ENCODE data around the gene AGAP1. TPM values are rescaled to one million over a fixed set of nuclear protein-coding genes. Genes with fewer than 3 reads are reported as not detected.

AGAP1 gene
- total and polyA plus RNA-seq, 7 donors, result 10.8 to 42.7 (median 18.6) TPM

- no peak overlapping the region for H3K4me3 ChIP-seq
- no peaks in the 10 kb centered on the region for H3K36me3 ChIP-seq
- intact Hi-C loops (cut with DNase I), result no loop called here
- H3K9me3 ChIP-seq, result no peaks in the 10 kb centered on the region
- H3K4me1 ChIP-seq, result peaks cover 0 to 5% (median 0%) of the 10 kb centered on the region in 4 donors
- no peak overlapping the region for H3K27ac ChIP-seq
- no peaks in the 10 kb centered on the region for H3K27me3 ChIP-seq
- TF ChIP-seq POLR2AphosphoS5 (IDR thresholded peaks at IDR 0.05) (no peak), EP300 (IDR thresholded peaks at IDR 0.05) (no peak), POLR2A (IDR thresholded peaks at IDR 0.05) (no peak), CTCF (IDR thresholded peaks at IDR 0.05) (no peak)
- WGBS, 2 donors, result 94 to 95% methylated on average over 3 of the region's 3 CpGs
- DNase-seq, result no peak
Measured at GRCh38 chr2:236080412-236080811, 586.6 kb downstream of the AGAP1 start.

GRCh38 chr2:236081171-236081570, 587.3 kb downstream of the AGAP1 start:
- H3K4me3 ChIP-seq, result no peak overlapping the region
- WGBS, 2 donors, result 89 to 93% methylated on average over 11 of the region's 11 CpGs
- no peak overlapping the region for H3K27ac ChIP-seq
- DNase-seq, result no peak
- TF ChIP-seq POLR2AphosphoS5 (IDR thresholded peaks at IDR 0.05), result no peak
- TF ChIP-seq POLR2A (IDR thresholded peaks at IDR 0.05), result no peak
- no peak for TF ChIP-seq CTCF (IDR thresholded peaks at IDR 0.05)
- no peak for TF ChIP-seq EP300 (IDR thresholded peaks at IDR 0.05)
- H3K36me3 ChIP-seq, result no peaks in the 10 kb centered on the region
- no peaks in the 10 kb centered on the region for H3K9me3 ChIP-seq
- intact Hi-C loops (cut with DNase I), result no loop called here
- peaks cover 0 to 5% (median 0%) of the 10 kb centered on the region in 4 donors for H3K4me1 ChIP-seq
- H3K27me3 ChIP-seq, result no peaks in the 10 kb centered on the region

GRCh38 chr2:236082061-236082460, 588.2 kb downstream of the AGAP1 start:
- DNase-seq, result no peak
- 81 to 91% methylated on average over 8 of the region's 8 CpGs for WGBS, 2 donors
- Histone ChIP-seq H3K4me1 (peaks cover 0 to 5% (median 0%) of the 10 kb centered on the region in 4 donors), H3K36me3 (no peaks in the 10 kb centered on the region), H3K27ac (no peak overlapping the region), H3K9me3 (no peaks in the 10 kb centered on the region), H3K4me3 (no peak overlapping the region), H3K27me3 (no peaks in the 10 kb centered on the region)
- no peak for TF ChIP-seq CTCF (IDR thresholded peaks at IDR 0.05)
- no peak for TF ChIP-seq EP300 (IDR thresholded peaks at IDR 0.05)
- no peak for TF ChIP-seq POLR2A (IDR thresholded peaks at IDR 0.05)
- TF ChIP-seq POLR2AphosphoS5 (IDR thresholded peaks at IDR 0.05), result no peak
- intact Hi-C loops (cut with DNase I), result no loop called here

DNA sequence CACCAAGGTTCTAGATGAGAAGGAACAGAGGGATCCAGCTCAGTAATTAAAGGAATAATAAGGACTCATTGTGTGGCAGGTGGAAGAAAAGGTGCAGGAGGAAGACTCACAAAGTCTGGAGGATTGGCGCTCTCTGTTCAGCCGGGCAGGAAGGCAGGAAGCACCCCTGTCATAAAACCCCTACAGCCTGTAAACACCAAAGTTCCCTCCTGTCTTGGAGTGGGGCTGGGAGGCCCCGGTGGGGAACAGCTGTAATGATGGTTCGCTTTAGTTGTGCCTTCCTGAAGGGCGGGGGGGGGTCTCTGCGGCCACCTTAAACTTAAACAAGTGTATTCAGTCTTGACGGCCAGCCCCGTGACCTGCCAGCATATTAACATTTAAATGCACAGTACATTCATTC, 590.1 kb downstream of the AGAP1 start:
- Histone ChIP-seq H3K9me3 (no peaks in the 10 kb centered on the region), H3K27me3 (no peaks in the 10 kb centered on the region), H3K4me1 (no peaks in the 10 kb centered on the region), H3K27ac (no peak overlapping the region), H3K4me3 (no peak overlapping the region), H3K36me3 (no peaks in the 10 kb centered on the region)
- no peak for TF ChIP-seq CTCF (IDR thresholded peaks at IDR 0.05)
- TF ChIP-seq POLR2AphosphoS5 (IDR thresholded peaks at IDR 0.05), result no peak
- TF ChIP-seq POLR2A (IDR thresholded peaks at IDR 0.05), result no peak
- no peak for TF ChIP-seq EP300 (IDR thresholded peaks at IDR 0.05)
- no peak for DNase-seq
- 17 to 34% methylated on average over 8 of the region's 8 CpGs for WGBS, 2 donors
- intact Hi-C loops (cut with DNase I), result no loop called here

- Histone ChIP-seq H3K9me3 (no peaks in the 10 kb centered on the region), H3K4me3 (no peak overlapping the region), H3K4me1 (no peaks in the 10 kb centered on the region), H3K27ac (no peak overlapping the region), H3K36me3 (no peaks in the 10 kb centered on the region), H3K27me3 (no peaks in the 10 kb centered on the region)
- TF ChIP-seq POLR2AphosphoS5 (IDR thresholded peaks at IDR 0.05), result no peak
- no peak for TF ChIP-seq CTCF (IDR thresholded peaks at IDR 0.05)
- no peak for TF ChIP-seq EP300 (IDR thresholded peaks at IDR 0.05)
- no peak for TF ChIP-seq POLR2A (IDR thresholded peaks at IDR 0.05)
- no peak for DNase-seq
- WGBS, 2 donors, result 96 to 99% methylated on average over 2 of the region's 2 CpGs
- intact Hi-C loops (cut with DNase I), result no loop called here
Measured at GRCh38 chr2:236085211-236085610, 591.4 kb downstream of the AGAP1 start.

Data from sigmoid colon (tissue), 7 donors.